ENCODE measurements around the gene PARS2. TPM values are rescaled to one million over a fixed set of nuclear protein-coding genes. Genes with fewer than 3 reads are reported as not detected.

The PARS2 gene
- total RNA-seq, 1 donor from 2014 or later: 5.4 TPM

GRCh38 chr1:54750596-54750995, 13.7 kb downstream of the PARS2 start:
- no peaks in the 10 kb centered on the region for H3K36me3 ChIP-seq (ENCODE audit: insufficient read depth, low read length)
- H3K9me3 Mint-ChIP-seq (ENCODE audit: unreplicated experiment): no peaks in the 10 kb centered on the region
- H2AFZ ChIP-seq (ENCODE audit: low read depth, low read length): no peak overlapping the region
- no peaks in the 10 kb centered on the region for H4K20me1 ChIP-seq (ENCODE audit: insufficient read depth, low read length)
- no peaks in the 10 kb centered on the region for H3K4me1 ChIP-seq (ENCODE audit: insufficient read depth, low read length)
- H3K79me2 ChIP-seq (ENCODE audit: insufficient read depth, low read length): no peaks in the 10 kb centered on the region
- H3K9me3 ChIP-seq (ENCODE audit: insufficient read depth, low read depth, low read length): no peaks in the 10 kb centered on the region
- H3K27ac Mint-ChIP-seq (ENCODE audit: unreplicated experiment): no peak overlapping the region
- H3K4me1 Mint-ChIP-seq (ENCODE audit: low read depth, unreplicated experiment): no peaks in the 10 kb centered on the region
- H3K36me3 Mint-ChIP-seq (ENCODE audit: low read depth, unreplicated experiment): no peaks in the 10 kb centered on the region
- H3K4me3 Mint-ChIP-seq (ENCODE audit: unreplicated experiment): no peak overlapping the region
- DNase-seq (ENCODE audit: low read depth) (no peak), FAIRE-seq (no peak)
- no peaks in the 10 kb centered on the region for H3K27me3 ChIP-seq (ENCODE audit: insufficient read depth, low read length)
- no peak overlapping the region for H3K9ac ChIP-seq (ENCODE audit: low read length)
- H3K4me3 ChIP-seq (ENCODE audit: insufficient read depth, low read depth, low read length): no peak overlapping the region
- peaks cover 21% of the 10 kb centered on the region for H3K27me3 Mint-ChIP-seq (ENCODE audit: low read depth, unreplicated experiment)
- H3K4me2 ChIP-seq (ENCODE audit: low read length): no peak overlapping the region
- H3K27ac ChIP-seq (ENCODE audit: low read depth, low read length): no peak overlapping the region
- TF ChIP-seq EZH2 (IDR thresholded peaks at IDR 0.05; ENCODE audit: insufficient read depth, low read length) (no peak), CTCF (IDR thresholded peaks at IDR 0.05; ENCODE audit: insufficient read depth, low read depth, low read length) (no peak)

- no peak for FAIRE-seq
These were observed 16.1 kb downstream of the PARS2 start for GRCh38 chr1:54748094-54748835.

More at GRCh38 chr1:54748094-54748835, 16.1 kb downstream of the PARS2 start:
- Histone ChIP-seq H3K4me1 (ENCODE audit: insufficient read depth, low read length) (no peaks in the 10 kb centered on the region), H4K20me1 (ENCODE audit: insufficient read depth, low read length) (peaks cover 5% of the 10 kb centered on the region), H3K4me3 (ENCODE audit: insufficient read depth, low read depth, low read length) (no peak overlapping the region), H3K9me3 (ENCODE audit: insufficient read depth, low read depth, low read length) (no peaks in the 10 kb centered on the region), H2AFZ (ENCODE audit: low read depth, low read length) (no peak overlapping the region), H3K9ac (ENCODE audit: low read length) (no peak overlapping the region), H3K27ac (ENCODE audit: low read depth, low read length) (no peak overlapping the region), H3K79me2 (ENCODE audit: insufficient read depth, low read length) (no peaks in the 10 kb centered on the region), H3K27me3 (ENCODE audit: insufficient read depth, low read length) (no peaks in the 10 kb centered on the region), H3K36me3 (ENCODE audit: insufficient read depth, low read length) (no peaks in the 10 kb centered on the region), H3K4me2 (ENCODE audit: low read length) (no peak overlapping the region)
- no peak for DNase-seq (ENCODE audit: low read depth)
- H3K4me3 Mint-ChIP-seq (ENCODE audit: unreplicated experiment): no peak overlapping the region
- H3K27ac Mint-ChIP-seq (ENCODE audit: unreplicated experiment): no peak overlapping the region
- TF ChIP-seq CTCF (IDR thresholded peaks at IDR 0.05; ENCODE audit: insufficient read depth, low read depth, low read length): no peak
- no peak for TF ChIP-seq EZH2 (IDR thresholded peaks at IDR 0.05; ENCODE audit: insufficient read depth, low read length)
- no peaks in the 10 kb centered on the region for H3K4me1 Mint-ChIP-seq (ENCODE audit: low read depth, unreplicated experiment)
- no peaks in the 10 kb centered on the region for H3K9me3 Mint-ChIP-seq (ENCODE audit: unreplicated experiment)
- peaks cover 21% of the 10 kb centered on the region for H3K27me3 Mint-ChIP-seq (ENCODE audit: low read depth, unreplicated experiment)
- H3K36me3 Mint-ChIP-seq (ENCODE audit: low read depth, unreplicated experiment): no peaks in the 10 kb centered on the region

Data from astrocyte (in vitro differentiated cells and primary cell).